ENCODE data around the gene C20orf144. TPM values are rescaled to one million over a fixed set of nuclear protein-coding genes. Genes with fewer than 3 reads are reported as not detected.
A peak's percentile ranks its signal among the peaks of the same experiment; 100 is the strongest.

C20orf144 gene
- total and polyA plus RNA-seq, 8 donors, result 0.19 to 0.31 TPM; not detected in 6

- peak overlapping the region; percentile 41 to 84 (median 52) for H3K27ac ChIP-seq
- no peaks in the 10 kb centered on the region for H3K27me3 ChIP-seq
- intact Hi-C loops (cut with DNase I; ENCODE audit: low total_unique reads), result no loop called here
- DNase-seq, result peak in 1 of 2 donors; percentile 76
- WGBS, 5 donors, result 1 to 5% (median 2%) methylated on average over 11 to 53 of the region's 53 CpGs
- H3K4me1 ChIP-seq, result peaks cover 12 to 33% (median 23%) of the 10 kb centered on the region in 4 donors
- H3K4me3 ChIP-seq, result peak overlapping the region; percentile 44 to 57 (median 48)
- no peak for TF ChIP-seq POLR2AphosphoS5 (IDR thresholded peaks at IDR 0.05)
- TF ChIP-seq POLR2A (IDR thresholded peaks at IDR 0.05), result no peak
- no peak for TF ChIP-seq CTCF (IDR thresholded peaks at IDR 0.05)
- H3K36me3 ChIP-seq, result no peaks in the 10 kb centered on the region
- H3K9me3 ChIP-seq, result no peaks in the 10 kb centered on the region
Measured at GRCh38 chr20:33685328-33686099, 23.4 kb downstream of the C20orf144 start.

DNA sequence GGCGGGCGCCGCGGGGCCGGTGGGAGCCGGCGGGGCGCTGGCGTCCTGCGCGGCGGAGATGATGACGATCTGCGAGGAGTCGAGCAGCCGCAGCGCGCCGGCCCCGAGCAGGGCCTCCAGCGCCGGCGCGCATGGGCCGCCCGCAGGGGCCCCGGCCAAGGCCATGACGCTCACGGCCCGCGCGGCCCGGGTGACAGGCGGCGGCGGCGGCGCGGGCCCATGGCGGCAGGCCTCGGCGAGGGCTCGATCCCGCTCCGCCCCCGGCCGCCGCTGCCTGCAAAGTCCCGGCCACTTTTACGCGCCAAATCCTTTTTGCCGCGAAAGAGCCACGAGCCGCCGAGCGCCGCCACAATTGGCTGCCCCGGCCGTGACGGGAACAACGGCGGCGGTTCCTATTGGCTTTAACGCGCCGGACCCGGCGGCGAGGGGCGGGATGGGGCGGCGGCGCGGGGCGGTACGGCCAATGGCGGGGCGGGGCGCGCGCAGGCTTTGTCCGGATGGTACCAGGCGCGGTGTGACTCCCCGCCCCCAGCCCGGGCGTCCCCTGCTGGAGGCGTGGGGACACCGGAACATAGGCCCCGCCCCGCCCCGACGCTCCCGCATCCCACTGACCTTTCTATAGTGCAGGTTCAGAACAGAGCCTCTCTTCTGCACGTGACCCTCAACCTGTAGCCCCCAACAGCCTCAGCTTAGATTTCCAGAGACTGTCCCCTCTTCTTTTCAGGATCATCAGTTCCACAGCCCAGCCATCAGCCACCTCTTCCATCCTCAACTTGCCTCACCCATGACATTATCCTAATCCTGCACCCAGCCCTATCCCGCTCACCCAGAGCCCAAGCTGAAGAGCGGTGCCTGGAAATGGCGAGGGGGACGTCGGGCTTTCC, 24.2 kb downstream of the C20orf144 start, which contains the start of gene E2F1:
Gene E2F1 (minus strand): TSS at position 286 of the 884 bp plus-strand sequence. CDS start 121 bp downstream, at position 165.
- Histone ChIP-seq H3K27ac (peak within 1 kb of the TSS; percentile 47 to 84 (median 59)), H3K27me3 (no peaks in the 10 kb centered on the region), H3K4me1 (peaks cover 12 to 33% (median 23%) of the 10 kb centered on the region in 4 donors), H3K36me3 (no peaks in the 10 kb centered on the region), H3K9me3 (no peaks in the 10 kb centered on the region), H3K4me3 (peak within 1 kb of the TSS; percentile 44 to 57 (median 48))
- intact Hi-C loops (cut with DNase I; ENCODE audit: low total_unique reads), result no loop called here
- peak; percentile 98 for DNase-seq
- WGBS, 5 donors, result 2 to 7% (median 3%) methylated on average over 29 to 99 of the region's 101 CpGs
- peak in 5 of 7 experiments; percentile 11 to 73 (median 26) for TF ChIP-seq CTCF (IDR thresholded peaks at IDR 0.05)
- TF ChIP-seq POLR2AphosphoS5 (IDR thresholded peaks at IDR 0.05), result peak in 1 of 3 donors; percentile 40
- TF ChIP-seq POLR2A (IDR thresholded peaks at IDR 0.05), result no peak
- TF ChIP-seq EP300 (IDR thresholded peaks at IDR 0.05), result no peak

DNA sequence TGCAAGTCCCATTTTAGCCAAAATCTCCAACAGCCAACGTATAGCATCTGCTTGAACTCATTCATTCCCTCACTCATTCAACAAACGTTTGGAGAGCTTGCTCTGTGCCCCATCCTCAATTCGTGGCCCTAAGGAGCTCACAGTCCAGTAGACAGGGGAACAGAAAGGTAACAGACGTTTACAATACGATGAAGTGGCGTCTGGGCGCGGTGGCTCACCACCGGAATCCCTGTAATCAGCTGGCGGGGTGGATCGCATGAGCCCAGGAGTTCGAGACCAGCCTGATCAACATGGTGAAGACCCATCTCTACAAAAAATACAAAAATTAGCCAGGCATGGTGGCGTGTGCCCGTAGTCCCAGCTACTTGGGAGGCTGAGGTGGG, 24.8 kb downstream of the C20orf144 start:
- no peaks in the 10 kb centered on the region for H3K9me3 ChIP-seq
- H3K27me3 ChIP-seq, result no peaks in the 10 kb centered on the region
- peak overlapping the region; percentile 44 to 57 (median 48) for H3K4me3 ChIP-seq
- no peak for TF ChIP-seq EP300 (IDR thresholded peaks at IDR 0.05)
- no peak for TF ChIP-seq POLR2A (IDR thresholded peaks at IDR 0.05)
- TF ChIP-seq CTCF (IDR thresholded peaks at IDR 0.05), result no peak
- TF ChIP-seq POLR2AphosphoS5 (IDR thresholded peaks at IDR 0.05), result no peak
- peaks cover 12 to 33% (median 23%) of the 10 kb centered on the region in 4 donors for H3K4me1 ChIP-seq
- peak overlapping the region in 4 of 5 donors; percentile 51 to 84 (median 70) for H3K27ac ChIP-seq
- 78 to 82% (median 79%) methylated on average over 14 of the region's 14 CpGs for WGBS, 5 donors
- intact Hi-C loops (cut with DNase I; ENCODE audit: low total_unique reads), result no loop called here
- DNase-seq, result no peak
- H3K36me3 ChIP-seq, result no peaks in the 10 kb centered on the region

DNA sequence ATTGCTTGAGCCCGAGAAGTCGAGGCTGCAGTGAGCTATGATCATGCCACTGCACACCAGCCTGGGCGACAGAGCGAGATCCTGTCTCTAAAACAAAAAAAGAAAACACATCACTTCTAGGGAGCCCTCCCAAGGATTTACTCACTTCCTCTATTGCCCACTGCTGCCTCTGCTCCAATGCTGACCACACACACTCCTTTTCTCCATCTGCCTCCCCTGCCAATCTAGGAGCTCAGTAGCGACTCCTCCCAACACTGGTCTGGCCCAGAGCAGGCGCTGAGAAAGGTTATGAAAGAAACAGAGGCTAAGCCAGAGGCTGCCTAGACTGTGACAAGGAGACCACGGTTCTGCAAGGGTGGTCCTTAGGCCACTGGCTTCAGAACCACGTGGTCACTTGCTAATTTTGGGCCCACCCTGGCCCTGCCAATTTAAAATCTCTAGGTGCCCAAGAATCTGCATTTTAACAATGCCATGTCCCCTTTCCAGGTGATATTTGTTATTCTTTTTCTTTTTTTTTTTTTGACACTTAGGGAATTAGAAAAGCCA, 25.3 kb downstream of the C20orf144 start:
- no peaks in the 10 kb centered on the region for H3K36me3 ChIP-seq
- H3K4me3 ChIP-seq, result no peak overlapping the region
- 76 to 87% (median 82%) methylated on average over 8 of the region's 8 CpGs for WGBS, 5 donors
- TF ChIP-seq EP300 (IDR thresholded peaks at IDR 0.05) (no peak), CTCF (IDR thresholded peaks at IDR 0.05) (no peak), POLR2AphosphoS5 (IDR thresholded peaks at IDR 0.05) (no peak), POLR2A (IDR thresholded peaks at IDR 0.05) (no peak)
- H3K27ac ChIP-seq, result peak overlapping the region in 2 of 5 donors; percentile 59 to 80
- peaks cover 12 to 33% (median 23%) of the 10 kb centered on the region in 4 donors for H3K4me1 ChIP-seq
- intact Hi-C loops (cut with DNase I; ENCODE audit: low total_unique reads), result no loop called here
- no peak for DNase-seq
- H3K27me3 ChIP-seq, result no peaks in the 10 kb centered on the region
- no peaks in the 10 kb centered on the region for H3K9me3 ChIP-seq
